ENCODE results near the gene STOML1.

DNA sequence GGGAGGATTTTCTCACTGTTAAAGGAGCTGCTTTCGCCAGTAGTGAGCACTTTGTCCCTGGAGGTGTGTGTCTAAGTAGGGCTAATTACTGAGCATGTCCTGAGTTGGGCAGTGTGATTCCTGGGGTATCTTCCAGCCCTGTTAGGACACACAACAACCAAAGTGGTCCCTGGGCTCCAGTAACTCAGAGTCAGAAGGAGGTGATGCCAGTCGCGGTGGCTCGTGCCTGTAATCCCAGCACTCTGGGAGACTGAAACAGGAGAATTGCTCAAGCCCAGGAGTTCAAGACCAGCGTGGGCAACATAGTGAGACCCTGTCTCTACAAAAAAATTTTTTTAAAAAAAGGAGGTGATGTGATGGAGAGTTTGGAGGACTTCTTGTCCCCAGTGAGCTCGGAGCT, 40.0 kb upstream of the STOML1 start:
- TF ChIP-seq POLR2A (IDR thresholded peaks at IDR 0.05) (no peak), CTCF (IDR thresholded peaks at IDR 0.05 in 4 of 5, conservative IDR thresholded peaks at IDR 0.05 in 1 of 5) (no peak)

Measured in gastrocnemius medialis (tissue), 4 donors.